ENCODE data around the gene SPHK1. TPM values are rescaled to one million over a fixed set of nuclear protein-coding genes. Genes with fewer than 3 reads are reported as not detected.

The SPHK1 gene
- polyA plus RNA-seq, 1 donor from 2014 or later, result 2.7 TPM

- TF ChIP-seq EZH2 (IDR thresholded peaks at IDR 0.05; ENCODE audit: borderline replicate concordance, insufficient read depth, low read length, poor library complexity, severe bottlenecking) (no peak), POLR2AphosphoS5 (IDR thresholded peaks at IDR 0.05) (no peak), EP300 (conservative IDR thresholded peaks at IDR 0.05; ENCODE audit: poor library complexity, severe bottlenecking) (no peak), SMC3 (conservative IDR thresholded peaks at IDR 0.05; ENCODE audit: poor library complexity) (no peak), CTCF (IDR thresholded peaks at IDR 0.05; ENCODE audit: poor library complexity, severe bottlenecking) (no peak), RAD21 (conservative IDR thresholded peaks at IDR 0.05) (no peak), TAF1 (IDR thresholded peaks at IDR 0.05; ENCODE audit: low read depth) (no peak), REST (IDR thresholded peaks at IDR 0.05; ENCODE audit: borderline replicate concordance) (no peak), MXI1 (conservative IDR thresholded peaks at IDR 0.05; ENCODE audit: poor library complexity, severe bottlenecking) (no peak)
Observed at GRCh38 chr17:76367642-76368041, 16.8 kb upstream of the SPHK1 start.

GRCh38 chr17:76368545-76368944, 15.9 kb upstream of the SPHK1 start:
- Histone ChIP-seq H3K27me3 (ENCODE audit: insufficient read depth, low read depth, low read length) (no peaks in the 10 kb centered on the region), H3K4me2 (ENCODE audit: low read length) (no peak overlapping the region), H4K20me1 (ENCODE audit: insufficient read depth) (no peaks in the 10 kb centered on the region), H3K27ac (ENCODE audit: low read length) (no peak overlapping the region), H3K9me2 (ENCODE audit: insufficient read depth, low read length) (no peaks in the 10 kb centered on the region), H2AFZ (ENCODE audit: low read depth, low read length) (no peak overlapping the region), H3K79me2 (replicated peaks; ENCODE audit: insufficient read depth, low read length) (no peaks in the 10 kb centered on the region), H3K9me3 (ENCODE audit: low read length) (no peaks in the 10 kb centered on the region), H3K9ac (ENCODE audit: low read length) (no peak overlapping the region), H3F3A (ENCODE audit: insufficient read depth, low read length, poor library complexity, severe bottlenecking) (no peaks in the 10 kb centered on the region), H3K4me3 (ENCODE audit: low read length) (no peak overlapping the region), H3K36me3 (ENCODE audit: insufficient read depth, low read length) (no peaks in the 10 kb centered on the region)
- TF ChIP-seq TAF1 (IDR thresholded peaks at IDR 0.05; ENCODE audit: low read depth) (no peak), SMC3 (conservative IDR thresholded peaks at IDR 0.05; ENCODE audit: poor library complexity) (no peak), EZH2 (IDR thresholded peaks at IDR 0.05; ENCODE audit: borderline replicate concordance, insufficient read depth, low read length, poor library complexity, severe bottlenecking) (no peak), REST (IDR thresholded peaks at IDR 0.05; ENCODE audit: borderline replicate concordance) (no peak), EP300 (conservative IDR thresholded peaks at IDR 0.05; ENCODE audit: poor library complexity, severe bottlenecking) (no peak), MXI1 (conservative IDR thresholded peaks at IDR 0.05; ENCODE audit: poor library complexity, severe bottlenecking) (no peak)

More at GRCh38 chr17:76367642-76368041, 16.8 kb upstream of the SPHK1 start:
- Histone ChIP-seq H3K9me3 (ENCODE audit: low read length) (no peaks in the 10 kb centered on the region), H3K9ac (ENCODE audit: low read length) (no peak overlapping the region), H3K4me2 (ENCODE audit: low read length) (no peak overlapping the region), H4K20me1 (ENCODE audit: insufficient read depth) (no peaks in the 10 kb centered on the region), H3F3A (ENCODE audit: insufficient read depth, low read length, poor library complexity, severe bottlenecking) (no peaks in the 10 kb centered on the region), H3K4me3 (ENCODE audit: low read length) (no peak overlapping the region), H3K27ac (ENCODE audit: low read length) (no peak overlapping the region), H3K27me3 (ENCODE audit: insufficient read depth, low read depth, low read length) (no peaks in the 10 kb centered on the region), H3K36me3 (ENCODE audit: insufficient read depth, low read length) (no peaks in the 10 kb centered on the region), H3K9me2 (ENCODE audit: insufficient read depth, low read length) (no peaks in the 10 kb centered on the region), H2AFZ (ENCODE audit: low read depth, low read length) (no peak overlapping the region), H3K79me2 (replicated peaks; ENCODE audit: insufficient read depth, low read length) (no peaks in the 10 kb centered on the region)

Data from neural cell (in vitro differentiated cells).